ENCODE data around the gene FAT3.

Gene FAT3

DNA sequence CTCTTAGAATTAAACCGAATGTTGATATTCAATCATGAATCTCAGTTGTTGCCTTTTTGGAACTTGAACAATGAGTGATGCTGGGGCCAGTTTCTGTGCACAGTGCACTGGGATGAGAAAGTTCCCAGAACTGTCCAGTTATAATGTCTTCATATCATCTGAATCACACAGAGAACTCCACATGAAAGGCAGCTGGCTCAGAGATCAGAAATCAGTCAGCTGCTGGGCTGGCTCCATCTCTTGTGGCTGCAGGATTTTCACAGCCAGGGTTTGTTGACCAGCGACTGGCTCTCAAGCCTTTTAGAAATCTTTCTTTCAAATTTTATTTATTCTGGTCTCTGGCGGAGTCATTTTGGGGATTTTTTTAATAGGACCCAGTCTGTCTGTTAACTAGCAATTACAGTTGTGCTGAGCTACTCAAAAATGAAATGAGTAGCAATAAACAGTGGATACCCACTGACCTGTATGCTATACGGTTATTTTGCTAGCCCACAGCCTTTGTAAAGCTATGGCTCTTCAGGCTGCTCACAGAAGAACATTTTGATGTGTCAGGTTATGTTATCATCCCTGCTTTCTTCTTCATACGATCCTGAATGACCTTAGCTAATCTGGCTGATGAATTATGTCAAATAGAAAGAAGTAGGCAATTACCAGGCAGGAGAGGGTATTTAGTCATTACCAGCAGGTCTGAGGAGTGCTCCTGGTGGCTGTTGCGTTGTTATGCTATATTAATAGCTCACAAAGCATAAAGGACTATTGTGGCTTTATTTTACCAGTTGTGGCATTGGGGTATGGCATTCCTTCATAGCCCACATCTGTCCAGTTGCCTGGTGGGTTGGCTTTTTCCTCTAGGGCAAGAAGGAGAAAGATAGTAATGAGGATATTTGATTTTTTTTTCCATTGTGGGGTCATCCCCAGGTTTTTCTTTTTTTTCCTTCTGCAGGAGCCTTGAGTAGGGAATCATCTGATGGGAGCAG lies 3.6 kb downstream of the FAT3 start:
- peak; percentile 36 for DNase-seq (ENCODE audit: low spot score)

DNA sequence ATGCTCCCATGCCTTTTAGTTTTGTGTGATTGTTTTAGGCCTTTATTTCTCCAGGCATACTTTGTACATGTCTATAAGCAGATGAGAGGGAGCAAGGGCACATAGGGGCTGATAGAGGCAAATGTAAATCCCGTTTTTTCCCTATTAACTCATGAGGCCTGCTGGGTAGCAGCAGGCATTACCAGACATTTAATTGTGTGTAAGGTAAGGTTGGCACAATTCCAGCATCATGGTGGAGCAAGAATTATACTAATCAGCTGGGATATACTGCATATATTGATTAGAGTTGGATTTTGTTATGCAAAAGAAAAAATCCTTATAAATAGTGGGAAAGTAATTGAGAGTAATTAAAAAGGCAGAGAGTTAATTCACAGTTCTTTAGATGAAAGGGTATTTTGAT lies 12.2 kb downstream of the FAT3 start:
- no peak for DNase-seq (ENCODE audit: low spot score)

DNA sequence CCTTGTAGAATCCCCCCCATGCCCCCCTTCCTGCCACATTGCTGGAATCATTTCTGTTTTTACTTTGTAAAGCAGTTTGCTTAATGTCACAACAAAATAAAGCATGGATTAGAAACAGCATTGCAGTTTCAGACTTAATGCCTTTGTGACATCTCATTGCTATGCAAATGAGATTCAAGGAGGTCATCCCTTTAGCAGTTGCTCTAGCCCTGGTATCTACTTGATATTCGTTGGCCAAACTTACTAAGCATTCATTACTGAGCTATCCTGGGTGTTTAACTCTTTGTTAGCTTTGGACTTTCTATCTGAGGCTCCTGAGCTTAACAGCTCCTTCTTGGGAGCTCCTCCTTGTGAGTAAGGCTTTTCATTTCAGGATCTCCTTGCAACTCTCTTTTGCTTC lies 16.3 kb downstream of the FAT3 start:
- no peak for DNase-seq (ENCODE audit: low spot score)

DNA sequence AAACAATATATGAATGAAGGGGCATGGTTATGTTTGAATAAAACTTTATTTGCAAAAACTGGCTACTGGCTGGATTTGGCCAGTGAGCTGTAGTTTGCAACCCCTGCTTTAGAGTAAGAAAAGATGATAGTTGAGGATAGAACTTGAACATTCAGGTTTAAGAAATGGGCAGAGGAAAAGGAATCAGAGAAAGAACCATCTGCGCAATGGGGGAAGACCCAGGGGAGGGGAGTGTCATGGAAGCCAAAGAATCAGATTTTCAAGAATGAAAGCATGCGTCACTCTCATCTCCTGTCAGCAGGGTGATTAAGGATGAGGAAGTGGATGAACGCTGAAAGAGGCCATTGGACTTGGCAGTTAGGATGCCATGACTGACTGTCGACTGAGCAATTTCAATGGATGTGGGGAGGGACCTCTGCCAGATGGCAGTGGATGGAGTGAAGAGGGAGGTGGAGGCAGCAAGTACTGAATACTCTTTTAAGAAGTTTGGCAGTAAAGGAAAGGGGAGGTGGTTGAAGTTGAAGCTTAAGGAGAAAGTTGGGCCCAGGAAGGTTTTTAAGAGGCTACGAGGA lies 21.2 kb downstream of the FAT3 start:
- DNase-seq (ENCODE audit: low spot score): no peak

DNA sequence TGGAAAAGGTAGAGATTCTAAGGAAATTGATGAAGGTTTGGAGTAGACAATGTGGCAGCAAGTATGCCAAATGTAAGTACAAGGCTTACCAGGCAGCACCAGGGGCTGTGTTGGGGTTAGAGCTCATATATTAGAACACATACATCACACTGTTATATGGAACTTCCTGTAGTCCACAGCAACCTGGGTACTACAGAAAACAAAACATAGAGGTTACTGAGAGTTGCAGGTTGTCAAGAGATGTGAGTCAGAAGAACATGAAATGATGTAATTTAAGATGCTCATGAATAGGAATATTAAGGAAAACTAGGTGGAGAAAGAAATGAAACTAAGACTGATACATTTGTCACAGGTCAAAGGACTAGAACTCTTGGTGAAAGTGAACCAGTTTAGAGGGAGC lies 22.0 kb downstream of the FAT3 start:
- no peak for DNase-seq (ENCODE audit: low spot score)

DNA sequence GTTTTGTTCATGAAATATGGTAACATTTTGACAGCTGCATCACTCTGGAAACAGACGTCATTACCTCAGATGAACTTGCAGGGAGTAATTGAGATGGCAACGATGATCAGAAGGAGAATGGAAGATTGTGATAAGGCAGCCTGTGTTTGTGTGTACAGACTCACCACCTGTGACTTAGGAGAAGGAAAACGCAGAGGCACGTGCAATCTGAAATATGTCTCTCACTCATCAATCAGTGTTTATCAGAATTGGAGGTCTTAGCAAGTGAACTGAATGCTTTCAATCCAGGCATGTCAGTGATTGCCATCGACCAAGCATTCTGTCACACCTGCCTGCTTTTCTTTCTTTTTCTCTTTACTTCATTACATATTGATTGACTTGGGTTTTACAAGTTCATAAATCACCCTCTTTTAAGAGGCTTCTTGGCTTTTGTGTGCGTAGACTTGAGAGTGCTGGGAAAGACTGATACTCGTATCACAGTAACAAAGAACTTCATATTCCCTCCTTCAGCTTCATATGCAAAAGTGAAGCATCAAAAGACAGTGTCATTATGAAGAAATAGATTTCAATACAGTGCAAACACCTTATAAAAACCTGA lies 24.6 kb downstream of the FAT3 start:
- no peak for DNase-seq (ENCODE audit: low spot score)

DNA sequence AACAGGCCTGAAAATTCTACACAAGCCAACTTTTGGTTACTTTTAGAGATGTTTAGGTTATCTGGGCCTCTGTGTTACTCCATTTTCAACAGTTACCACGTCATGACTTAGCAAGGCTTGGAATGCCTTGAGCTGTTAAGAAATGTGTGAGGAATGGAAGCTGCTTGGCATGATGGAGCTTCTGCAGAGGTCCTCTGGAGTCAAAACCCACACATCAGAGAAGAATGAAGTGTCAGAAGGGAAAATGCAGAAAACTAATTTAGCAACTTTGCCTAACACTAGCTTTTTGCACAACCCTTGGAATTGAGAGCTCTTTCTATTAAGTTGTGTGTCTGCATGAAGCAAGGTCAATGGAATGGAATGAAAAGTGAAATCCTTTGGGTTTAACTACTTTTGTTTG lies 27.4 kb downstream of the FAT3 start:
- DNase-seq (ENCODE audit: low spot score): peak; percentile 19

DNA sequence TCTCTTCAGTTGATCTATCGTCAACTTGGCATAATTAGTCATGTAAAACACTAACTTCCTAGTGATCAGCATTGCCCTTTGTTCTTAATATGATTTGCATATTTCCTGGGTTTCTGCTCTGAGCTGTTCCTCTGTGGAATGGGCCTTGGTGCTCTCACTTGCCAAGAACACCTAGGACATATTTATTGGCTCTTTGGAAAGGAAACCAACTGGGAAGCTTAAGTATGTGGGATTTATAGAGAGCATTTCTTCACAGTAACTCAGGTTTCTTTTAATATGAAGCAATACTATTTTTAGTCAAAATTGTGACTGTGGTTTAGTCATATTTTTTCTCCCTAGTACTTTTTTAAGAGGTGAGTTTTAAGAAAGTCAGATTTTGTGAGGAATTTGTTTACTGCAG lies 28.8 kb downstream of the FAT3 start:
- DNase-seq (ENCODE audit: low spot score): no peak

DNA sequence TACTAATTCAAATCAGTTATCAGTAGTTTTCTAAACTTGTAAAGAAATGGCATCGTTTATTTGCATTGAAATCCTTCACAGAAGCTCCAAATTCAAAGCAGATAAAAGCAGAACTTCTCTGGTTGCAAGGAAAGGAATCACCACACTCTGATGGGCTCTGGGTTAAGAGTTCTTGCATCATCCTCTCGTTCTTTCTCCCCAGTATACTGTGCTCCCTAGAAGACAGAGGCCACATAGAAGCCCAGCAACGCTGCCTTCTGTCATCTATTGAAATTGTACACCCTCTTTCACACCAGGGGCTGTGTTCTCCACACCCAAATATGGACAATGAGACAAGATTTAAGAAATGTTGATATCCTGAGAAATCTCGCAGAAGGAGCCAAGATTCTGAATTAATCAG lies 29.3 kb downstream of the FAT3 start:
- no peak for DNase-seq (ENCODE audit: low spot score)

DNA sequence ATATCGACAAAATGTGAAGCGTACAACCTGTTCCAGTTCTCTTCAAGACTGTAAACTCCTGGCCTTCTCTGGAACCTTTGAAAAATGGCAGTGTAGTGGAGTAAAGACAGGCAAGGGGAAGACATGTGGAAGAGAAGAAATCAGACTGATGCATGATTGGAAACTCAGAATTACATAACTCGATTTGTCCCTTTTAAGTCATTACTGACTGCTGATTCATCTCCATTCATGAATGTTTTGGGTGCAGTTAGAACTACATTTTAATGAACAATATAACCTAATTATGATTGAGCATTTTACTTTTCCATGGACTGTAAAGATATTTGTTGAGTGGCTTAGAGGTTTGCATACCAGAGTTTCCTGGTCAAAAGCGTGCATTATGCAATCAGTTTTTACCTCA lies 32.9 kb downstream of the FAT3 start:
- DNase-seq (ENCODE audit: low spot score): no peak

DNA sequence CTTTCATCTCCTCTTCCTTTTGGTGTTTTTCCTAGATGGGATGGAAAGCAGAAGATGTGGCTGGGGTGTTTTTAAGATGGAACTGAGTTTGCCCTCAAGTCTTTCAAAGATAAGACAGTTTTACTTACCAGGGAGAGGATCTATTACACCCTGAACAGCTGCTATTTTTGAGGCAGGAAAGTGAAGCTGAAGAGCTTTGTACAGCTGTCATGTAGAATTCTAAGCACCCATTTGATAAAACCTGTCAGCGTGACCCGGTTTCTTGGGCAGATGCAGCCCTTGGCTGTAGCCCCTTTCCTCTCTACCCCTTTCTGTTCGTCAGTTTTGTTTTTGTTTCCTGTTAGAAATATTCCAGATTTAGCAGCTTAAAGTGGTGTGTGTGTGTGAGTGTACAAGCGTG lies 35.2 kb downstream of the FAT3 start:
- no peak for DNase-seq (ENCODE audit: low spot score)

DNA sequence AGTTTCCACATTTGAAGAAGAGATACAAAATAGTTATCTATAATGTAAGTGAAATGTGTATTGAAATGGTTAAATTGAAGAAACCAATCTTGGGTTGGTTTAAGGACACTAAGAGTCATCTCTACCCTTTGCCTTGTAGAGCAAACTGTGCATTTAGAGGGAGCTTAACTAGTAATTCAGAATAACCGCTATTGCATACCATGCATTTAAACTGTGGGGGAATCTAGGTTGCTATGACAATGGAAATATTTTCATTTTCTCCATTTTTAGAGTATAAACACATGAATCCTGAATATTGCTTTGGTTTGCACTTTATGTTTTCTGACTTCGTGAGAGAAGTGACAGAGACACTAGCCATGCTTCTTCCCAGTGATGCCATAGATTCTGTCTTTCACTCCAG lies 39.7 kb downstream of the FAT3 start:
- DNase-seq (ENCODE audit: low spot score): no peak

DNA sequence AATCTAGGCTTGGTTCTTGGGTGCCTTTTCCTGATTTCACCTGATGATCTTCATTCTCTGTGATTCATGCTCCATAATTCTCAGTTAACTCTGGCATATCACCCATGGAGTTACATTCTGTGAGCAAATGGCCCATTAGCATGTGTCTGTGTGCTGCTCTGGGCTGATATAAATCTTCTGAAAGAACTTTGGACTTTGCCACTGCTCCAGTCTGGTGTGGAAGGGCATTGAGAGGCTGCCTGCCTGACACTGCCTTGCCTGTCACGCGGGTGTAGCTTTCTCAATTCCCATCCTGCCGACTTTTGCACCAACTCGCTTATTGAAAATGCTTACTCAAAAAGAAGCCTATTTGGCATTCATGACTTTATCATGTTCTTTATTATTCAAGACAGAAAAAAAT lies 42.2 kb downstream of the FAT3 start:
- DNase-seq (ENCODE audit: low spot score): no peak

DNA sequence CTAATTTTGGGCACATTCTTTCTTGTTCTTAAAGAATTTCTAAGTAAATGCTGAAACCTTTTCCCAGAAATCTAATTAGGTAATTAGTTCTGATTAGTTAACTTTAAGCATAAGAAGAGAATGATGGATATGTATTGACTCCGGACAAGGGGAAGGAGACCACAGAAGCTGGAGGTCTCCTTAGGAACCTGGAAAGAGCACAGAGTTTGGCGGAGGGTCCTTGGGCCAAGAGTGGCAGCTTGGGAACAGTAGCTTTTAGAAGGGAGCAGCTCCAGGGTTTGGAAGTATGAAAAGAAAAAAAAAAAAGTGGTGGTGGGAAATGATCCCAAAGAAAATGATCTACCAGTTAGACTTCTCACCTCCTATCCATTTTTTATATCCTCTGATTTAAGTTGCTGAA lies 42.7 kb downstream of the FAT3 start:
- DNase-seq (ENCODE audit: low spot score): no peak

DNA sequence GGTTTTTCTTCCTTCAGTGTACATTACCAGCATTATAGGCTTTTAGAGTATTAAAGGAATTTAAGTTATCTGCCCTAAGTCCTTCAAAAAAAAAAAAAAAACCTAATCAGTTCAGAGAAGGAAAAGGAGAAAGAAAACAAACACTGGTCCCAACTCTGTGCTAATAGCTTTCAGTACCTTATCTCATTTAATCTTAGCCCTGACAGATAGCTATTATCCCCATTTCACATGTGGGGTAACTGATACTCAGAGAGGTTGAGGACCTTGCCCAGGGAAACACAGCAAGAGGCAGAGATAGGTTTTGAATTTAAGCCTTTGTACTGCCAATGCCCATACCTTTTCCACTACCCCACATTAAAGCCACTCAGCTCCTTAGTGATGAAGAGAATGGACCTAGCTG lies 43.4 kb downstream of the FAT3 start:
- no peak for DNase-seq (ENCODE audit: low spot score)

DNA sequence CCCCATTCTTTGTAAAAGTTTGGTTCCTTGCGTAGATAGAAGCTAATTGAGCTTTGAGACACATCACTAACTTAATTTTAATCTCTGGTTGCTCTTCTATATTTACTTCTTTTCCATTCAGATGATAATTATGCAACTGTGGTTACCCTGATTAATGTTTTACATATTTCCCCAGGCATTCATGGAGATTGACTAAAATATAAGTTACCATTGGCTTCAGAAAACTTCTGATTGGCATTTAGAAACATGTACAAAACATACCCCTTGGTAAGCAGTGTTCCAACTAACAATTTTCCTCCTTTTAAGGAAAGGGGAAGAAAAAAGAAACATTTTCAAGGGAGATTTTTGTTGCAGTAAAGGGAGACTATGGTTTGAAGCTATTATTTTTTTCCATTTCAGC lies 43.9 kb downstream of the FAT3 start:
- no peak for DNase-seq (ENCODE audit: low spot score)

DNA sequence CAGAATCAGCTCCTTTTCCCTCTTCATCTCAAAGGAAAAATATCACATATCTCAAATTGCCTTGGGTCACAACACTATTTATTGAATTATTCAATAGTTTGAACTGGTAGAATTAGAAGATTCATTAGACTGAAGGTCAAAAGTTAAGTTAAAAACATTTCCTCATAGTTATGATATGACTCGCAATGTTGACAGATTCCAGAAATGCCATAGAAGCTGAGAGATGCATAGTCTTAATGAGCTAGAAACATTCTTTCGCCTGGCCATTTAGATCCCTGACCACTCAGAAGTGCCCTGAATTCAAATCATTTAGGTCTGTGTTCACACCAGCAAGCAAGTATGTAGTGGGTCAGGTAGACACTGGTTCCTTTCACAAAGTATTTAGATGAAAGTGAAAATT lies 44.4 kb downstream of the FAT3 start:
- DNase-seq (ENCODE audit: low spot score): peak; percentile 41

DNA sequence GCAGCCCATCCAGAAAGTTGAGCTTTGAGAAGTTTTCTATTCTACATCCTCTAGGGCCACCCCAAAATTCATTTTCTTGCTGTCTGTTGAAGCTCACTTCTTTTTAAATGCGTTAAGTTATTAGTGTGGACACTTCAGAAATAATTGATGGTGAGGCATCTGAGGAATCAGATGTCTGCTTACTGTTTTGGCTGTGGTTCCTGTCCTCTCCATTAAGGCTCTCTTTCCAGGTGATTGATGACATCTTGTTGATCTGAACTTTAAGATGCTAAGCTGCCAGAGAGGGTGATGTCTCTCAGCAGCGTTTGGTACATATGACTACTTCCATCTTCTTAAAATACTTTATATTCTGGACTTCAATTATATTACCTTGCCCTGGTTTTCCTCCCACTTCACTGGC lies 45.2 kb downstream of the FAT3 start:
- DNase-seq (ENCODE audit: low spot score): no peak

DNA sequence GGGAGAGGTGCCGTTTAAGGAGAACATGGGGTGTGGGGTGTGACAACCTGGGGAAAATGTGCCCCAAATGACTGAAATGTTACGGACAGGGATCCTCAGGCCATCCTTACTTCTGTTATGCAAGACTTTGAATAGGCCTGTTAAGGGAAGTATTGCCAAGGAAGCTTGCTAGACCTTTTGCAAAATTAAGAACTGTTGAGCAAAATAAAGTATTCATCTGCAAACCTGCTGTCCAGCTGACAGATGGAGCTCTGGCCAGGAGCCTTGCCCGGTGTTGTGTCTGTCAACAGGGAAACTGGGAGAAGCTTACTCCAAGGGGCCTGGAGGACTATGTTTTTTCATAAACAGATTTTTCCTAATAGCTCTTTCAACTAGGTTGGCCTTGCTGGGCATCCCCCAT lies 48.0 kb downstream of the FAT3 start:
- no peak for DNase-seq (ENCODE audit: low spot score)

All from AG08396 (cell line).